HG03064 (cell line): ENCODE data around the gene CYP27C1.
"Not testable (repeated sequence)": the region's sequence is repeated elsewhere in the genome, so short reads cannot be mapped to it uniquely, and the experiment has no call there.

ENCODE experiments used
- ATAC-seq: cut with Tn5 transposase; IDR thresholded peaks from one replicate; pipeline ENCODE4 v1.9.1; 2021; ENCODE audit warnings: low read depth; ENCODE audit not compliant: unreplicated experiment

The CYP27C1 gene

GRCh38 chr2:127225186-127225960, 5.3 kb upstream of the CYP27C1 start:
- ATAC-seq = no peak

- ATAC-seq = not testable (repeated sequence)
These were observed 4.0 kb upstream of the CYP27C1 start for GRCh38 chr2:127224135-127224534.

- no peak for ATAC-seq
These were observed 849 bp upstream of the CYP27C1 start for GRCh38 chr2:127220768-127221527.

- no peak for ATAC-seq
These were observed 678 bp downstream of the CYP27C1 start for GRCh38 chr2:127219171-127220070.

- no peak for ATAC-seq
These were observed 1.3 kb downstream of the CYP27C1 start for GRCh38 chr2:127218812-127219170.

GRCh38 chr2:127217470-127218325, 2.4 kb downstream of the CYP27C1 start:
- no peak for ATAC-seq

- no peak for ATAC-seq
These were observed 3.5 kb downstream of the CYP27C1 start for GRCh38 chr2:127216593-127216992.

- no peak for ATAC-seq
These were observed 4.0 kb downstream of the CYP27C1 start for GRCh38 chr2:127216095-127216494.

- not testable (repeated sequence) for ATAC-seq
These were observed 5.9 kb downstream of the CYP27C1 start for GRCh38 chr2:127214201-127214600.

- no peak for ATAC-seq
These were observed 11.8 kb downstream of the CYP27C1 start for GRCh38 chr2:127208313-127208712.

- ATAC-seq = no peak
These were observed 14.6 kb downstream of the CYP27C1 start for GRCh38 chr2:127205218-127206125.

- ATAC-seq = no peak
These were observed 18.6 kb downstream of the CYP27C1 start for GRCh38 chr2:127201452-127201851.

GRCh38 chr2:127200962-127201361, 19.1 kb downstream of the CYP27C1 start:
- no peak for ATAC-seq

- ATAC-seq = no peak
These were observed 20.9 kb downstream of the CYP27C1 start for GRCh38 chr2:127199223-127199622.

- ATAC-seq = no peak
These were observed 22.4 kb downstream of the CYP27C1 start for GRCh38 chr2:127197475-127198385.

- ATAC-seq = no peak
These were observed 23.1 kb downstream of the CYP27C1 start for GRCh38 chr2:127196998-127197397.

GRCh38 chr2:127196549-127196948, 23.6 kb downstream of the CYP27C1 start:
- ATAC-seq = no peak
